ENCODE measurements around the gene SPAG17. TPM values are rescaled to one million over a fixed set of nuclear protein-coding genes. Genes with fewer than 3 reads are reported as not detected.

The SPAG17 gene
- total and polyA plus RNA-seq, 2 of the 4 experiments (the other 2 are of a cell fraction), result 0.10 TPM; not detected in 1

GRCh38 chr1:118142546-118142945, 42.5 kb downstream of the SPAG17 start:
- no peak overlapping the region for H4K5ac ChIP-seq (ENCODE audit: low read depth, low read length)
- no peak overlapping the region for H3K4me2 ChIP-seq (ENCODE audit: low read depth, low read length)
- H2BK5ac ChIP-seq (ENCODE audit: low read depth, low read length, poor library complexity, severe bottlenecking), result no peak overlapping the region
- H4K20me1 ChIP-seq (ENCODE audit: insufficient read depth, low read length), result no peaks in the 10 kb centered on the region
- TF ChIP-seq ELK1 (IDR thresholded peaks at IDR 0.05; ENCODE audit: borderline replicate concordance, low read depth, low read length) (no peak), NFE2L2 (IDR thresholded peaks at IDR 0.05; ENCODE audit: low read depth, low read length) (no peak), FOS (IDR thresholded peaks at IDR 0.05; ENCODE audit: low read depth, low read length) (no peak), RCOR1 (IDR thresholded peaks at IDR 0.05; ENCODE audit: insufficient replicate concordance, low read length) (no peak)
- H3K9me1 ChIP-seq (ENCODE audit: insufficient read depth, low read length), result no peaks in the 10 kb centered on the region
- no CpG with 5 or more reads among the region's 3 CpGs for WGBS, 2 experiments (ENCODE audit: extremely low coverage in 2 of 2, insufficient read length in 1 of 2)
- peaks cover 6% of the 10 kb centered on the region for H3K4me1 ChIP-seq (ENCODE audit: control insufficient read depth, insufficient read depth, low read length)
- DNase-seq (no peak), ATAC-seq (ENCODE audit: low read depth) (no peak)
- H3K18ac ChIP-seq (ENCODE audit: low read depth, low read length), result no peak overlapping the region
- H3K56ac ChIP-seq (ENCODE audit: extremely low read depth, insufficient read depth, low read length), result no peak overlapping the region
- no peaks in the 10 kb centered on the region for H3K27me3 ChIP-seq (ENCODE audit: control insufficient read depth, insufficient read depth, low read length)
- H2BK120ac ChIP-seq (ENCODE audit: low read depth, low read length), result no peak overlapping the region
- H3K79me1 ChIP-seq (ENCODE audit: low read depth in 1 of 2, low read length in 2 of 2), result no peaks in the 10 kb centered on the region
- H3K4me3 ChIP-seq (ENCODE audit: insufficient read depth, low read depth, low read length), result no peak overlapping the region
- no peak overlapping the region for H3K9ac ChIP-seq (ENCODE audit: low read depth, low read length)
- H3K23ac ChIP-seq (ENCODE audit: low read depth, low read length), result no peak overlapping the region
- no peak overlapping the region for H4K91ac ChIP-seq (ENCODE audit: insufficient read depth, low read depth, low read length)
- ChIA-PET CTCF (interaction anchor here (1.2 kb wide), 1 partner anchor 22 kb away, joined by 4 read pairs; no protein-coding TSS in a partner anchor), POLR2A (ENCODE audit: unreplicated experiment) (no interaction called here)
- no peak overlapping the region for H3K4ac ChIP-seq (ENCODE audit: low read depth, low read length)
- no peak overlapping the region for H2BK15ac ChIP-seq (ENCODE audit: low read depth, low read length)
- no peak overlapping the region for H2AK5ac ChIP-seq (ENCODE audit: low read depth, low read length)
- BruUV-seq (replicated peaks), result no TSS peak
- H4K8ac ChIP-seq (ENCODE audit: low read depth in 2 of 2, low read length in 2 of 2), result no peak overlapping the region
- no peak overlapping the region for H3K27ac ChIP-seq (ENCODE audit: insufficient read depth, low read length)
- no peak overlapping the region for H3K14ac ChIP-seq (replicated peaks; ENCODE audit: low read depth, low read length)
- in situ Hi-C loops (cut with MboI; ENCODE audit: low sequenced_read_pairs), result no loop called here
- H3K36me3 ChIP-seq (ENCODE audit: control insufficient read depth, insufficient read depth, low read length), result no peaks in the 10 kb centered on the region
- H3K9me3 ChIP-seq (ENCODE audit: control insufficient read depth, insufficient read depth, low read length), result no peaks in the 10 kb centered on the region
- H2BK20ac ChIP-seq (ENCODE audit: low read depth, low read length), result no peak overlapping the region
- H2AK9ac ChIP-seq (replicated peaks; ENCODE audit: low read depth, low read length, poor library complexity), result no peak overlapping the region
- intact Hi-C loops (cut with micrococcal nuclease), result no loop called here
- no peak overlapping the region for H2AFZ ChIP-seq (replicated peaks; ENCODE audit: low read length, poor library complexity)
- dilution Hi-C loops (cut with HindIII; ENCODE audit: low sequenced_read_pairs, unreplicated experiment), result no loop called here

Data from IMR-90 (cell line).